Esophagus muscularis mucosa (tissue), 4 donors: ENCODE results near the gene POLR3K.

ENCODE experiments used
- CTCF ChIP-seq, 3 experiments: fragments of 200-600 bp in 2 of 3; fragments of 450-650 bp in 1 of 3; sonication (generic) in 2 of 3; IDR thresholded peaks; one replicate each; pipeline ENCODE4 v1.5.1; 2017 to 2019; ENCODE audit warnings: antibody characterized with exemption in 3 of 3, mild to moderate bottlenecking in 2 of 3, moderate library complexity in 1 of 3
- EP300 ChIP-seq: sonication (generic); formaldehyde crosslinking; IDR thresholded peaks from one replicate; pipeline ENCODE4 v1.6.1; 2017; ENCODE audit warnings: antibody characterized with exemption
- POLR2A ChIP-seq: fragments of 450-650 bp; IDR thresholded peaks from one replicate; pipeline ENCODE4 v1.6.1; 2017; ENCODE audit warnings: antibody characterized with exemption, moderate library complexity, mild to moderate bottlenecking, low read depth
- POLR2AphosphoS5 ChIP-seq, 2 donors: sonication (generic); formaldehyde crosslinking; IDR thresholded peaks; one replicate each; pipeline ENCODE4 v1.6.1; 2017; ENCODE audit warnings: antibody characterized with exemption in 2 of 2

- TF ChIP-seq CTCF (IDR thresholded peaks at IDR 0.05) (no peak), EP300 (no peak), POLR2A (no peak), POLR2AphosphoS5 (IDR thresholded peaks at IDR 0.05) (no peak)
These were observed 6.8 kb upstream of the POLR3K start for GRCh38 chr16:60166-60565.
